GM19455 (cell line): ENCODE results near the gene TOLLIP.
"Not testable (repeated sequence)": the region's sequence is repeated elsewhere in the genome, so short reads cannot be mapped to it uniquely, and the experiment has no call there.

Experiments used
- ATAC-seq: cut with Tn5 transposase; IDR thresholded peaks from one replicate; pipeline ENCODE4 v1.9.1; 2021; ENCODE audit not compliant: unreplicated experiment

TOLLIP gene

DNA sequence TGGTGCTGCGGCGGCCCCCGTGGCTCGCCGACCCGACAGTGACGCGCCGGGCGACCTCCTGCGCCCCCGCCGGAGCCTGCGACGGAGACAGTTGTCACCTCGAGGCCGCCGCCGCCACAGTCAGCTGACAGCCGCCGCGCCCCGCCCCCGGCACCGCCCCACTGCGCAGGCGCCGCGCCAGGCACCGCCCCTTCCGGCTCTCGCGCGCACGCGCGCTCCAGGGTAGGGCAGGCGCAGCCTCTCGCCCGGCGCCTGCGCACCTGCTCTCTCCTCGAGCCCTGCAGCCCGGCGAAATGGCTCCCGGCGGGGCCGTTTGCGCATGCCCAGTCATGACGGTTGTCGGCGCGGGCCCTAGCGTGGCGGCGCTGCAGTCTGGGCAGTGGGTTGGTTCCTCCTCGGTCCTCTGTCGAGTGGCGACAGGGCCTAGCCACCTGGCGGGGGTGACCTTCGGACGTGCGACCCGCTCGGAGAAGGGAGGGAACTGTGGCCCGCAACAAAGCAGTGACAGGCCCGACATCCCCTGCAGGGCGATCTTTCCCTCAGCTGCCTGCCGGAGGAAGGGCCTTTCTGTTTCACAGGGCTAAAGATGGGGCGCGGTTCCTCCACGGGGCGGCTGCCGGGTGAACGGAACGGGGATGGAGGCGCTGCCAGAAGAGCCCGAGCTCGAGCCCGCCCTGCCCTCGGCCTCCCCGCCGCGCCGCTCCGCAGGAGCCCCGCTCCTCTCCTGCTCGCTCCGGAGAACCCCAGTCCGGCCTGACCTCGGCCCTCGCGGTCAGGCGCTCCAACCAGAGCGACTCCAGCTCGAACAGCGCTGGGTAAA is at the start of gene TOLLIP:
TOLLIP (minus strand) TSS at position 135 of the 820 bp plus-strand sequence; CDS start at position 1, 134 bp downstream.
- ATAC-seq = peak; percentile 68

DNA sequence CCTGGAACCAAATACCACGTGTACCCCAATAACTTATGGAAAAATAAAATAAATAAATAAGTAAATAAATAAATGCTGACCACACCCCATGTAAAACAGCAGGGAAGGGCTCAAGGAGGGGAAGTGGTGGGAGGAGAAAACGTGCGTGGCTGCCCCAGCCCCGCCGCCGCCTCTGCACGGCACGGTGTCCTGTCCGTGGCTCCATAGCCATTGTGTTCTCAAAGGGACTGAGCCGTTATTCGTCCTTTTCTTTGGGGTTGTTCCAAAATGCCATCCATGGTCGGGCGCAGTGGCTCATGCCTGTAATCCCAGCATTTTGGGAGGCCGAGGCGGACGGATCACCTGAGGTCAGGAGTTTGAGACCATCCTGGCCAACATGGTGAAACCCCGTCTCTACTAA is 49.5 kb upstream of the TOLLIP start:
- not testable (repeated sequence) for ATAC-seq

DNA sequence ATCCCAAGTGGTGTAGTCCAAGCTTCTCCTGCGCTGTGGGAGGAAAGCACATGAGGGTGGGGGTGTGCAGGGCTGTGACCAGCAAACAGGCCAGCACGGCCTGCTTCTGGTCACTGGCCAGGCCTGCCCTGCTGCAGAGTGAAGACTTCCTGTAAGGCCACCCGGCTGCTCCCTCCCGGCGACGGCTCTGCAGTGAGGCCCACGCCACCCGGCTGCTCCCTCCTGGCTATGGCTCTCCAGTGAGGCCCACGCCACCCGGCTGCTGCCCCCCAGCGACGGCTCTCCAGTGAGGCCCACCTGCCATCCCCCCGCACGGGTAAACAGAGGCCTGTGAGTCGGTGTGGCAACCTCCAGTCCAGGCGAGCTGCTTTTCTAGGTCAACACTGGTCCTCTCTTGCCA is 48.9 kb upstream of the TOLLIP start:
- ATAC-seq = no peak

DNA sequence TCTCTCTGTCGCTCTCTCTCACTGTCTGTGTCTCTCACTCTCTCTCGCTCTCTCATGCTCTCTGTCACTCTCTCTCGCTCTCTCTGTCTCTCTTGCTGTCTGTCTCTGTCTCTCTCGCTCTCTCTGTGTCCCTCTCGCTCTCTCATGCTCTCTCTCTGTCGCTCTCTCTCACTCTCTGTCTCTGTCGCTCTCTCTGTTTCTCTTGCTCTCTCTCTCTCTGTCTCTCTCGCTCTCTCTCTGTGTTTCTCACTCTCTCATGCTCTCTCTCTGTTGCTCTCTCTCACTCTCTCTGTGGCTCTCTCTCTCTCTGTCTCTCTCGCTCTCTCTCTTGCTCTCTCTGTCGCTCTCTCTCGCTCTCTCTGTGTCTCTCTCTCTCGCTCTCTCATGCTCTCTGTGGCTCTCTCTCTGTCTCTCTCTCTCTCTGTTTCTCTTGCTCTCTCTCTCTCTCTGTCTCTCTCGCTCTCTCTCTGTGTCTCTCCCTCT is 47.1 kb upstream of the TOLLIP start:
- no peak for ATAC-seq

DNA sequence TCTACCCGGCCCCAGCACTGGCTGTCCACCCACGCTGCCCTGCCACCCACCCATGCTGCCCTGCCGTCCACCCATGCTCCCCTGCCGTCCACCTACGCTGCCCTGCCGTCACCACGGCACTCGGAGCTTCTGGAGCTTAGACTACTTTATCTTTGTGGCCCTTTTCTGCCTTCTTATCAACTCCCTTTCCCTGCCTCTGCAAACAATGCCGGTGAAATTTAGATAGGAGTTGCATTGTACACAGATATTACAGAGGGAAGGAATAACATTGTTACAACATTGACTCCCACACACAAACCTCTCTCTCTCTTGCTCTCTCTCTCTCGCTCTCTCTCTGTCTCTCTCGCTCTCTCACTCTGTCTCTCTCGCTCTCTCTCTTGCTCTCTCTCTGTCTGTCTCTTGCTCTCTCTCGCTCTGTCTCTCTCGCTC is 46.6 kb upstream of the TOLLIP start:
- no peak for ATAC-seq

DNA sequence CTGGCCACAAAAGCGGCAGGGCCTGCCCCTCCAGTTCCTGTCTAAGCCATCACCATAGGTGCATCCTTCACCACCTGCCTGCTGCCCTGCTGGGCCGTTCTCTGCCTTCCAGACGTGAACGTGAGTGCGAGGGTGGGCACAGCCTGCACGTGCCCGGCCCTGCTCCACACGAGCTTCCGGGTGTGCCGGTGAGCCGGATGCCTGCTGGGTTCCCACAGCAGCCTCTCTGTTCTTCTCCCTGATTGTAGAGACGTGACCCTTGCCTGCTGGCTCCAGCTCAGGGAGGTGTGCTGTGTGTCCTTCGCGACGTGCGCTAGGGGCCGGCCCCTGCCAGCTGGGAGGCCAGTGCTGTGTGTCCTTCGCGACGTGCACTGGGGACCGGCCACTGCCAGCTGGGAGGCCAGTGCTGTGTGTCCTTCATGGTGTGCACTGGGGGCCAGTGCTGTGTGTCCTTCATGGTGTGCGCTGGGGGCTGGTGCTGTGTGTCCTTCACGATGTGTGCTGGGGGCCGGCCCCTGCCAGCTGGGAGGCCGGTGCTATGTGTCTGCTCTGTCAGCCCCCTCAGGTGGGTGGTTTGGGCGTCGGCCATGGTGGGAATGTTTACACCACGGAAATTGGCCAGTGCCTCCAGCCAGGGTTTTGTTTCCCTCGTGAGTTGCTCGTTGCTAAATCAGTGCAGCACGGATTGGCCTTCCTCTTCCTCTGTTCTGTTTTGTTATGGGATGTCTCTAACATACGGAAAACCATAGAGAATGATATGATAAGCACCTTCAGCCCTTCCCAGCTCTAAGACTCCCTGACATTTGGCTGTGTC is 44.9 kb upstream of the TOLLIP start:
- ATAC-seq = no peak

DNA sequence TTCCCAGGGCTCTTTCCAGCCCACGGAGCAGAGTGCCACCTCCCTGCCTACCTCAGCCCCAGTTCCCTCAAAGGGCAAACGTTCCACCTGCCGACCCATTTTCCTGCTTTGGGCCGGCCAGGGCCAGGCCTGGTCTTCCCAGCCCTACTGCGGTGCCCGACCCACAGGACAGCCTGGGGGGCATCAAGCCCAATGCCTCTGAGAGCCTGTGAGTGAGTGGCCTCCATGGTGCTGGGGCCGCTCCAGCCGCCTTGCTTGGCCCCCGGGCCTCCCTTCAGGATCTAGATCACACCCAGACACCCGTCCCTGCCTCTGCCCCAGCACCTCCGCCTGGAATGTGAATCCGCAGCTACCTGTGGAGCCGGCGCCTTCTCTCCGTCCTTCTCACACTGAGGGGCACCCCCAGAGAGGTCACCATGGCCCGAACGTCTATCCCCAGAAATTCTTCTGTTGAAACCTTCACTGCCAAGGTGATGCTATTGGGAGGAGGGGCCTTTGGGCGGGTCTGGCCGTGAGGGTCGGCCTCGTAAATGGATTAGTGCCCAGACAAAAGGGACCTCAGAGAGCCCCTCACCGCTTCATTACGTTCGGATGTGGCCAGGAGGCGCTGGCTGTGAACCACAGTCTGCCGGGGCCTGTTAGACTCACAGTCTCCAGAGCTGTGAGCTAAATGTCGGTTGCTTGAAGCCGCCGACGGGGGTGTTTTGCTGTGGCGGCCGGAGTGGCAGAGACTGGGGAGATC is 44.1 kb upstream of the TOLLIP start:
- no peak for ATAC-seq

DNA sequence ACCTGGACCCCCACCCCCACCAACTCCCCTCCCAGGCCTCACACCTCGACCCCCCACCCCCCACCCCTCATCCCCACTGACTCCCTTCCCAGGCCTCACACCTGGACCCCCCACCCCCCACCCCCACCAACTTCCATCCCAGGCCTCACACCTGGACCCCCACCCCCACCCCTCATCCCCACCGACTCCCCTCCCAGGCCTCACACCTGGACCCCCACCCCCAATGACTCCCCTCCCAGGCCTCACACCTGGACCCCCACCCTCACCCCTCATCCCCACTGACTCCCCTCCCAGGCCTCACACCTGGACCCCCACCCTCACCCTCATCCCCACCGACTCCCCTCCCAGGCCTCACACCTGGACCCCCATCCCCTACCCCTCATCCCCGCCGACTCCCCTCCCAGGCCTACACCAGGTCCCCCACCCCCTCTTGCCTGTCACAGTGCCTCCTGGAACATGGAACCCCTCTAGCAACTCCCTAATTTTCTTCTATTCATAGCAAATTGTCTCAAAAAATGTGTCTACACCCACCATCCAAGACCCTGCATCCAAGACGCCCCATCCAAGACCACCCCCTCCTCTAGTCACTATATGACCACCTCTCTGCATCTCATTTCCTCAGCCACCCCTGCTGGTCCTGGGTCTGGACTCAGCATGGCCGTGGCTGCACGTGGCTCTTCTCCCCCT is 43.4 kb upstream of the TOLLIP start:
- ATAC-seq = no peak

DNA sequence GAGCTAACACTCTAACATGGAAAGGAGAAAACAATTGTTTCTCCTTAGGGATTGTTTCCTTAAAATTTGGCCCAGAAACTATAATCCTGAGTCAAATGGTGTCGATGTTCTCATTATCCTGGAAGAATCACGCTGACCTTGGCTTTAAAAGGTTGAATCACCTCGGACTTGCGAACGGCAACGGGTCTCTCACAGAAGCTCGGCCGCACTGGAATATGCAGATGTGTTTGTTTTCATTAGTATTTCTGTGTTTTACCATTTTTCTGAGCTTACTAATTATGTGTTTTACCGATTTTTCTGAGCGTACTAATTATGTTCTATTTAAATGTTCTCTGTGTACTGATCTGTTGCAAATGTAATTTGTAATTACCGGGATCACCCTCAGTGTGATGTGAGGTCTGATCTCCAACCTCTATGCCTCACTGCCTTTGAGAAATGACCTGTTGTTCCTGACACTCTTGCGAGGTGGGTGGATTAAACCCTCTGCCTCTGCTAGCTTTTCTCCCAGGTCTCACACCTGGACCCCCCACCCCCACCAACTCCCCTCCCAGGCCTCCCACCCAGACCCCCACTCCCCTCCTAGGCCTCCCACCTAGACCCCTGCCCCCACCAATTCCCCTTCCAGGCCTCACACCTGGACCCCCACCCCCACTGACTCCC is 42.0 kb upstream of the TOLLIP start:
- no peak for ATAC-seq

DNA sequence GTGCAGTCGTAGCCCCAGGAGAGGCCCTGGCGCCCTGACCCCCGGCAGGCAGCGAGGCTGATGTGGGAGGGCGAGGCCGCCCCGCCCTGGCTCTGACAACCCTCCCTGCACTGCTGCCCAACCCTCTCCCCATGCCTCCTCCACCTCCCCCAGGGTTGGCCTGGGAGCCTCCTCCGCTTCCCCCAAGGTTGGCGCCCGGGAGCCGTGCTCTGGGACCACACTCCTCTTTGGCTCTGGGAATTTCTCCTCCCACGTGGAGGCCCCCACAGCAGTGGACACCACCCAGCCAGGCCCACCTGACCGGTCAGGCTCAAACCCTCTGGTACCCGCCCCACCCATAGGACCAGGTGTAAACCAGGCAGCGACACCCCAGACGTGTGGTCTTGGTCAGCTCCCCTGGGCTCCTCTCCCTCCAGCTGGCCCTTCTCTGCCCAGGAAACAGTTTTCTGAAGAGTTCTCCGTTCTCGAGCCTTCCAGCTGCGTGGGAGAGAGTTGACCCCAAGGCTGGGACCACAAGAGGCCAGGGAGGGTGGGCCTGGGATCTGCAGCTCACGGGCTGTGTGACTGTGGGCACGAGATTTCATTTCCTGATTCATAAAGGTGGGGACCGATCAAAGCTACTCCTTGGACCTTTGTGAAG is 40.8 kb upstream of the TOLLIP start:
- no peak for ATAC-seq

DNA sequence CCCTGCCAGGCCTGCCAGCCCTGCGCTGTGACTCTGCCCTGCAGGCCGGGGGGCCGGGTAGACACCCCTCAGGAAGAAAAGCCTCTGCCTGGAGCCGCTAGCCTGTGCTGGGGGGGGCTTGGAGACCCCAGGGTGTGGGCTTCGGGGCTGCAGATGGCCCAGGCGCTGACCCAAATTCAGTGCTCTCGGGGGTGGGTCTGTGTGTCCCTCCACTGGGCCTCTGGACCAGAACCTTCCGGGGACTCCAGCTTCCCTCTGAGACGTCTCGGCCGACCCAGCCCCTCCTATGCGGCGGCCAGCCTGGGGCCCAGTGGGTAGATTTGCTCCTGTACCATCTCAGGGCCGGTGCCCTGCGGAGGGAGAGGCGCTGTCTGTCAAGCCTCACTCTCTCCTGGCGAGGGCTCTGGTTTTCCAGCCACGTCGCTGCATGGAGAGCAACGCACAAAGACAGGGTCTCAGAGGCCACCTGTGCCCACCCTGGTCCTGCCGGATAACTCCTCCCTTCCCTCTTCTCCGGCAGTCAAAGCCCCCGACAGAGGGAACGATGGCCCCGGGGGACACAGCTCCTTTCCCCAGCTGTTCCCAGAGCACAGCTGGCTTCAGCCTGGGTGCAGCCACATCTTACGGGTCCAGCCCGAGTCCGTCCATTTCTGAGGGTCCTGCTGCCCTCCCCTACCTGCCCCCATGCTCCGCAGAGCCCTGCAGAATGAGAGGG is 40.1 kb upstream of the TOLLIP start:
- no peak for ATAC-seq

DNA sequence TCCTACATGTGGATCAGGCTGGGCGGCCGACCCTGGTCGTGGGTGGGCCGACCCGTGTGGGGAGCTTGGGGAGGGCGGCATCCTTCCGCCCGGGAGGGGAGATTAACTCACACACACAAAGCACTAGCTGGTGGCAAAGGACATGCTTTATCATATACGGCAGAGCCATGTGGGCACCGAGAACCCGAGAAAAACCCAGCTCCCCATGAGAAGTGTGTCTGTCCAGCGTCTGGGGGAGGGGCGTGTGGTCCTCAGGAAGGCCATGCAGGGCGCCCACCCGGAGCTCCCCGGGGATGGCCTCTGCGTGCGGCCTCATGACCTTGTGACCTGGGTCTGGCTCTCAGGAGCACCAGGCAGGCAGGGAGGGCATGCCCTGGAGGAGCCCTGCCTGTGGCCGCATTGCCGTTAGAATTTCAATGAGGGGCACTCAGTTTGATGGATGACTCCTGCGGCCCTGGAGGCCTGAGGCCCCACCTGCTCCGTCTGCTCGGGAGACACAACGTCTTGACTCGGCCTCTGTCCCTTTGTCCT is 39.4 kb upstream of the TOLLIP start:
- no peak for ATAC-seq

DNA sequence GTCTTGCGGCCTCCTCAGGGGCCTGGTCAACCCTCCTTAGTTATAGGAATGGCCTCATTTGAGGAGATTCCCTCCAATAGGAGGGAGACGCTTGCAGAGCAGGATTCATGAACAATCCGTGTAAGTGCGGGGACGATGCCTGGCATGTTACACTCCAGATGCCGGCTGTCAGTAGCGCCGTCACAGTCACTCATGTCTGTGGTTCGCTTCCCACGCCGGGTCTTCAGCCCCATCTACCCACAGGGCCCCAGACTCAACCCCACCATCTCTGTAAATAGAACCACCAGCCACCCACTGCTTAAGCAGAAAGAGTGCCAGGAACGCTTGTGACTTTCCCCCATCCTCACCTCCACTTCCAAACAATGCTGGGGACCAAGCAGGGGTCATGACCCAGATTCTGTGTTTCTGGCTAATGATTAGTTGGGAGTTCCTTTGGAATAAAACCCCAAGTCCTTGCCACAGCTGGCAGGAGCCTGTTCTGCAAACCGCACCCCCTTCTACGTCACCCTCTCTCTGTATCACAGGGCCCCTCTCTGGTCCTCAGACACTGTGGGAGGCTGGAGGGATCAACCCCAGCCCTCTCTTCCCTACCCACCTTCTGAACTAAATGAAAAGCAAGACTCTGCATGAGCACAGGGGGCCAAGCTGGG is 38.8 kb upstream of the TOLLIP start:
- no peak for ATAC-seq

DNA sequence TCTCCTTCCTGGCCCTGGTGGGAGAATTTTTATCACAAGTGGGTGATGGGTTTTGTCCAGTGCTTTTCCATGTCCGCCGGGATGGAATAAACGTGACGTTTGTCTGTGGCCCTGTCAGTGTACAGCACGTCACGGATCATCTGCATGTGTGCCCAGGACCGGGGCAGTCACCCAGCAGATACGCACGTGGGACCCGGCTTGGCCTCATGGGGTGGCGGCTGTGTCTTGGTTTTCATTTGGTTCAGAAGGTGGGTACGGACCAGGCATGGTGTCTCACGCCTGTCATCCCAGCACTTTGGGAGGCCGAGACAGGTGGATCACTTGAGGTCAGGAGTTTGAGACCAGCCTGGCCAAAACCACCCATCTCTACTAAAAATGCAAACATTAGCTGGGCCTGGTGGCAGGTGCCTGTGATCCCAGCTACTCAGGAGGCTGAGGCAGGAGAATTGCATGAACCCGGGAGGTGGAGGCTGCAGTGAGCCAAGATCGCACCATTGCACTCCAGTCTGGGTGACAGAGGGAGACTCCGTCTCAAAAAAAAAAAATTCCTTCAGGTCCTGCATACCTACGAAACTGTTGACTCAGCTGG is 38.1 kb upstream of the TOLLIP start:
- not testable (repeated sequence) for ATAC-seq

DNA sequence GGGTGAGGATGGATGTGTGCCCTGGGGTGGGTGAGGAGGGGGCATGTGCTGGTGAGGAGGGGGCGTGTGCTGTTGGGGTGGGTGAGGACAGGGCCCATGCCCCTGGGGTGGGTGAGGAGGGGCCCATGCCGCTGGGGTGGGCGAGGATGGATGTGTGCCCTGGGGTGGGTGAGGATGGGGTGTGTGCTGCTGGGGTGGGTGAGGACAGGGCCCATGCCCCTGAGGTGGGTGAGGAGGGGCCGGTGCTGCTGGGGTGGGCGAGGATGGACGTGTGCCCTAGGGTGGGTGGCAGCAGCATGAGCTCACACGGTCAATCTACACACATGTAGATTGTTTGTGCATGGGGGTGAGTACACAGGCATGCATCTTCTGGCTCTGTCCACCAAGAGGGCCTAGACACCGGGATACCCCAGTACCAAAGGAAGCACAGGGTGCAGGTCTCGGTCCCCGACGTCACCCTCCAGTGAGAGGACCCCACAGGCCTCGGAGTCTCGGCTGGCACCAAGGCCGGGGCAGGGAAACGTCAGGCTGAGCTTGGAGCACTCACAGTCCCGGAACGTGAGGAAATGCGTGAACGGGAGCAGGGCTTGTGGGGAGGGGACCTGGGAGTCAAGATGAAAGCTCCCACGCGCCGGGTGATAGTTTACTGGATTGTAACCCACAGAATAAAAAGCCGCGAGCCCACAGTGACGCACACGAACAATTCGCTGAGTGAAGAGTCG is 37.4 kb upstream of the TOLLIP start:
- ATAC-seq = no peak

DNA sequence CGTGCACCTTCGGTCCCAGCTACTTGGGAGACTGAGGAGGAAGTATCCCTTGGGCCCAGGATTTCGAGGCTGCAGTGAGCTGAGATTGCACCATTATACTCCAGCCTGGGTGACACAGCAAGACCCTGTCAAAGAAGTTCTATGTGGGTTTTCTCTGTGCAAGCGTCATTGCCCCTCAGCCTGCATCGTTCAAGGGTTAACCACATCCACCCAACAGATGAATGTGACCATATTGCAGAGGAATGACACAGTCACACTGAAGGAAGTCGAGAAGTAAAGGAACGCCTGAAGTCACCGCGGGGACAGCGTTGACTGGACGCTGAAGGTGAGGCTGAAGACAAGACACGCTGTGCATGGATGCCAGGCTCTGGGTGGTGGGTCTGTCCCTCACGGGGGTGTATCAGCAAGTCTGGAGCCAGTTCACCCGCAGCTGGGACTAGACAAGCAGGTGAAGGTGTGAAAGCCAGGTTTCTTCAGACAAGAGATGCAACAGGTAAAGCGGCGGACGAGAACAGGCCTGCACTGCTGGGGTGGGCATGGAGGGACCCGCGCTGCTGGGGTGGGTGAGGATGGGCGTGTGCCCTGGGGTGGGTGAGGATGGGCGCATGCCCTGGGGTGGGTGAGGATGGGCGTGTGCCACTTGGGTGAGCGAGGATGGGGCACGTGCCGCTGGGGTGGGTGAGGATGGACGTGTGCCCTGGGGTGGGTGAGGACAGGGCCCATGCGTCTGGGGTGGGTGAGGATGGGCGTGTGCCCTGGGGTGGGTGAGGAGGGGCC is 36.5 kb upstream of the TOLLIP start:
- no peak for ATAC-seq
